Lower leg skin (tissue), 3 donors: ENCODE data around the gene FNIP1.

ENCODE experiments used
- CTCF ChIP-seq, 3 donors: fragments of 450-650 bp; IDR thresholded peaks; one replicate each; pipeline ENCODE4 v1.5.1; 2016; ENCODE audit warnings: antibody characterized with exemption in 3 of 3, mild to moderate bottlenecking in 3 of 3, moderate library complexity in 2 of 3
- POLR2A ChIP-seq, 2 donors: fragments of 450-650 bp; IDR thresholded peaks; one replicate each; pipeline ENCODE4 v1.6.1; 2016 to 2017; ENCODE audit warnings: antibody characterized with exemption in 2 of 2, mild to moderate bottlenecking in 1 of 2, moderate library complexity in 1 of 2

GRCh38 chr5:131661933-131662332 is 134.9 kb downstream of the FNIP1 start:
- TF ChIP-seq POLR2A (IDR thresholded peaks at IDR 0.05) (no peak), CTCF (IDR thresholded peaks at IDR 0.05) (no peak)
